HFFc6 (cell line): ENCODE measurements around the gene GMPR2. TPM values are rescaled to one million over a fixed set of nuclear protein-coding genes. Genes with fewer than 3 reads are reported as not detected.
A peak's percentile ranks its signal among the peaks of the same experiment; 100 is the strongest.

Experiments used
- DNase-seq: peaks from one replicate; pipeline ENCODE4 v3.0.0-alpha.2; 2018
- H3K27ac Mint-ChIP-seq: 2 replicates; pipeline ENCODE4 v1.8.0; 2020; ENCODE audit warnings: mild to moderate bottlenecking, mixed read lengths
- H3K27me3 Mint-ChIP-seq: 2 replicates; pipeline ENCODE4 v1.8.0; 2021; ENCODE audit warnings: mild to moderate bottlenecking, moderate library complexity, mixed read lengths; ENCODE audit not compliant: insufficient read depth
- H3K36me3 Mint-ChIP-seq: 2 replicates; pipeline ENCODE4 v1.8.0; 2021; ENCODE audit warnings: low read depth, mixed read lengths
- H3K4me1 Mint-ChIP-seq: 2 replicates; pipeline ENCODE4 v1.8.0; 2020; ENCODE audit warnings: low read depth, mixed read lengths
- H3K4me3 Mint-ChIP-seq: 2 replicates; pipeline ENCODE4 v1.8.0; 2020; ENCODE audit warnings: mild to moderate bottlenecking, moderate library complexity, mixed read lengths
- H3K9me3 Mint-ChIP-seq: 2 replicates; pipeline ENCODE4 v1.8.0; 2020; ENCODE audit warnings: mild to moderate bottlenecking, mixed read lengths
- CTCF ChIP-seq: fragments of 200-600 bp; sonication (generic); IDR thresholded peaks from 2 replicates; pipeline ENCODE4 v1.5.0; 2021; ENCODE audit warnings: antibody characterized with exemption, mild to moderate bottlenecking
- total RNA-seq, 6 experiments: library from RNA; stranded (reverse); fragmentation: NEBNext Ultra II Directional; extraction: Animal tissue kit (Norgen Biotek cat#: 25700); gene quantifications; 2 replicates in 1 of 6; 3 replicates in 5 of 6; pipeline ENCODE4 v1.2.3, GENCODE V29; 2021

GMPR2 gene
- total RNA-seq, 6 experiments from 2014 or later: 70.6 to 76.7 (median 73.6) TPM

GRCh38 chr14:24231263-24232120, 1.2 kb upstream of the GMPR2 start:
- peak overlapping the region; percentile 94 for H3K4me3 Mint-ChIP-seq
- no peaks in the 10 kb centered on the region for H3K9me3 Mint-ChIP-seq
- H3K36me3 Mint-ChIP-seq: peaks cover 61% of the 10 kb centered on the region
- peaks cover 54% of the 10 kb centered on the region for H3K4me1 Mint-ChIP-seq
- no peak for DNase-seq
- H3K27ac Mint-ChIP-seq: peak overlapping the region; percentile 87
- TF ChIP-seq CTCF: no peak
- no peaks in the 10 kb centered on the region; the same call in none of the 2 replicates for H3K27me3 Mint-ChIP-seq

- Mint-ChIP-seq H3K4me3 (peak within 1 kb of the TSS; percentile 94), H3K9me3 (no peaks in the 10 kb centered on the region), H3K4me1 (peaks cover 53% of the 10 kb centered on the region), H3K27me3 (no peaks in the 10 kb centered on the region; the same call in none of the 2 replicates), H3K36me3 (peaks cover 62% of the 10 kb centered on the region), H3K27ac (peak within 1 kb of the TSS; percentile 87)
- TF ChIP-seq CTCF: no peak
- DNase-seq: peak; percentile 96
Observed at GRCh38 chr14:24232121-24232644, 546 bp upstream of the GMPR2 start, which contains the start of gene NEDD8. Gene NEDD8 (minus strand): TSS chr14:24232367. CDS start chr14:24232267, 100 bp downstream.

GRCh38 chr14:24233538-24233866, 773 bp downstream of the GMPR2 start:
- Mint-ChIP-seq H3K36me3 (peaks cover 67% of the 10 kb centered on the region), H3K27ac (peak overlapping the region; percentile 87), H3K4me1 (peaks cover 61% of the 10 kb centered on the region), H3K4me3 (peak overlapping the region; percentile 94), H3K9me3 (no peaks in the 10 kb centered on the region), H3K27me3 (no peaks in the 10 kb centered on the region; the same call in none of the 2 replicates)
- no peak for TF ChIP-seq CTCF
- no peak for DNase-seq

GRCh38 chr14:24234095-24235005, 1.6 kb downstream of the GMPR2 start:
- Mint-ChIP-seq H3K27ac (peak overlapping the region; percentile 87), H3K36me3 (peaks cover 70% of the 10 kb centered on the region), H3K4me1 (peaks cover 69% of the 10 kb centered on the region), H3K9me3 (no peaks in the 10 kb centered on the region), H3K27me3 (no peaks in the 10 kb centered on the region; the same call in none of the 2 replicates), H3K4me3 (peak overlapping the region; percentile 94)
- TF ChIP-seq CTCF: peak; percentile 30; the same call in 1 of the 2 replicates
- DNase-seq: no peak
